Right lobe of liver (tissue), 4 donors: Measurements from ENCODE around the gene GRIN3B.

Source experiments
- POLR2A ChIP-seq: fragments of 450-650 bp; IDR thresholded peaks from one replicate; pipeline ENCODE4 v1.6.1; 2017; ENCODE audit warnings: antibody characterized with exemption, mild to moderate bottlenecking
- TF ChIP-seq, protein P1 (sequence below), 4 donors: fragments of 200-600 bp in 3 of 4; fragments of 450-650 bp in 1 of 4; IDR thresholded peaks; one replicate each; pipeline versions ENCODE4 v1.5.1 to v1.8.0; 2016 to 2022; ENCODE audit warnings: antibody characterized with exemption in 4 of 4, mild to moderate bottlenecking in 2 of 4
- donor health status: DM: no; HTN: no; CAD: no.
- donor health status: DM: no; HTN: no; CAD: no.
- donor health status: DM: no; HTN: yes; CAD: no.

DNA sequence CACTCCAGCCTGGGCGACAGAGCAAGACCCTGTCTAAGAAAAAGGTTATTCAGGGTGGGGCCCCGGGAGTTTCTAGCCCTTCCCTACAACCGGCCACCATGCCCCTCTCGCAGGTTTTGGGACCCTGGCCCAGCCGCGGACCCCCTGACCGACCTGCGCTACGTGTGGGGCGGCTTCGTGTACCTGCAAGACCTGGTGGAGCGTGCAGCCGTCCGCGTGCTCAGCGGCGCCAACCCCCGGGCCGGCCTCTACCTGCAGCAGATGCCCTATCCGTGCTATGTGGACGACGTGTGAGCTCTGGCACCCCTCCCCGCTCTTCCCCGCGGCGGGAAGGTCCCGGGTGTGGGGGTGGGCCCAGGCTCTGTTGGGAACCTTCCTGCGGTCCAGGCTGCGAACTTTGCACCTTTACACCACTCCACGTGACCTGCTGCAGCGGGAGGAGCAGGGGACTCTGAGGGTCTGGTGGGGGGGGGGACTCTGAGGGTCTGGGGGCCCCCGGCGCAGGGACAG is 46.0 kb downstream of the GRIN3B start:
- TF ChIP-seq, protein P1, sequence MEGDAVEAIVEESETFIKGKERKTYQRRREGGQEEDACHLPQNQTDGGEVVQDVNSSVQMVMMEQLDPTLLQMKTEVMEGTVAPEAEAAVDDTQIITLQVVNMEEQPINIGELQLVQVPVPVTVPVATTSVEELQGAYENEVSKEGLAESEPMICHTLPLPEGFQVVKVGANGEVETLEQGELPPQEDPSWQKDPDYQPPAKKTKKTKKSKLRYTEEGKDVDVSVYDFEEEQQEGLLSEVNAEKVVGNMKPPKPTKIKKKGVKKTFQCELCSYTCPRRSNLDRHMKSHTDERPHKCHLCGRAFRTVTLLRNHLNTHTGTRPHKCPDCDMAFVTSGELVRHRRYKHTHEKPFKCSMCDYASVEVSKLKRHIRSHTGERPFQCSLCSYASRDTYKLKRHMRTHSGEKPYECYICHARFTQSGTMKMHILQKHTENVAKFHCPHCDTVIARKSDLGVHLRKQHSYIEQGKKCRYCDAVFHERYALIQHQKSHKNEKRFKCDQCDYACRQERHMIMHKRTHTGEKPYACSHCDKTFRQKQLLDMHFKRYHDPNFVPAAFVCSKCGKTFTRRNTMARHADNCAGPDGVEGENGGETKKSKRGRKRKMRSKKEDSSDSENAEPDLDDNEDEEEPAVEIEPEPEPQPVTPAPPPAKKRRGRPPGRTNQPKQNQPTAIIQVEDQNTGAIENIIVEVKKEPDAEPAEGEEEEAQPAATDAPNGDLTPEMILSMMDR (IDR thresholded peaks at IDR 0.05), result no peak
- no peak for TF ChIP-seq POLR2A
